ENCODE results near the gene SNX33. TPM values are rescaled to one million over a fixed set of nuclear protein-coding genes. Genes with fewer than 3 reads are reported as not detected.

SNX33 gene
- polyA plus RNA-seq, 1 donor from 2014 or later, result 0.05 TPM

- Mint-ChIP-seq H3K9me3 (no peaks in the 10 kb centered on the region), H3K27ac (peak overlapping the region in 2 of 3 donors; percentile 31 to 46), H3K36me3 (no peaks in the 10 kb centered on the region), H3K4me3 (peak overlapping the region in 3 of 4 donors; percentile 37 to 65 (median 54)), H3K27me3 (peaks cover 11% of the 10 kb centered on the region), H3K4me1 (peaks cover 7 to 10% (median 8%) of the 10 kb centered on the region in 3 donors)
These were observed 3.4 kb downstream of the SNX33 start for GRCh38 chr15:75650908-75651809.

GRCh38 chr15:75651810-75652543, 4.3 kb downstream of the SNX33 start:
- Mint-ChIP-seq H3K4me1 (peaks cover under 1 to 5% (median 2%) of the 10 kb centered on the region in 3 donors), H3K27me3 (peaks cover 9% of the 10 kb centered on the region), H3K9me3 (no peaks in the 10 kb centered on the region), H3K4me3 (peak overlapping the region in 1 of 4 donors; percentile 32), H3K27ac (peak overlapping the region in 1 of 3 donors; percentile 31), H3K36me3 (no peaks in the 10 kb centered on the region)

- no peaks in the 10 kb centered on the region for H3K9me3 Mint-ChIP-seq
- H3K4me3 Mint-ChIP-seq, result peak overlapping the region in 1 of 4 donors; percentile 65
- peaks cover 0 to 3% (median 0%) of the 10 kb centered on the region in 3 donors for H3K4me1 Mint-ChIP-seq
- peaks cover 6% of the 10 kb centered on the region for H3K27me3 Mint-ChIP-seq
- H3K27ac Mint-ChIP-seq, result no peak overlapping the region
- H3K36me3 Mint-ChIP-seq, result no peaks in the 10 kb centered on the region
These were observed 5.7 kb downstream of the SNX33 start for GRCh38 chr15:75653347-75653913.

- Mint-ChIP-seq H3K27me3 (no peaks in the 10 kb centered on the region), H3K4me3 (peak overlapping the region in 1 of 4 donors; percentile 70), H3K36me3 (no peaks in the 10 kb centered on the region), H3K4me1 (peaks cover 0 to 3% (median 0%) of the 10 kb centered on the region in 3 donors), H3K9me3 (no peaks in the 10 kb centered on the region), H3K27ac (no peak overlapping the region)
These were observed 6.6 kb downstream of the SNX33 start for GRCh38 chr15:75654201-75654907.

DNA sequence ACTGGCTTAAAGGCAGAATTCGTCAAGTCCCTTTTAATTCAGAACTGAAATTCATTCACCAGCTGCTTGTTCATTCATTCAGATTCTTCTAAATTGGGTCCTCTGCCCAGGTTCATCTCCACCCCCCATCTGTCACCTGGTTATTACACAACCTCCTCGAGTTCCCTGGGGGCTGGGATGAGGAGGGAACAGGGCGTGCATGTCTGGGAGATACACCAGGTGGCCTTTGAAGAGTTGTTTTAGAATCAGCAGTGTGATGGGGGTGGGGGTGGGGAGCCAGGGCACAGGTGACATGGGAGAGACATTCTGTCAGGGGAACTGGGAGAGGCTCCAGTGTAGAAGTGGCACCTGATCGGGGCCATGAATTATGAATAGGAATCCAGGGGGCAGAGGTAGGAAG, 8.2 kb downstream of the SNX33 start:
- H3K4me1 Mint-ChIP-seq, result peaks cover 0 to 3% (median 0%) of the 10 kb centered on the region in 3 donors
- H3K27me3 Mint-ChIP-seq, result no peaks in the 10 kb centered on the region
- no peak overlapping the region for H3K4me3 Mint-ChIP-seq
- peak overlapping the region in 1 of 3 donors; percentile 81 for H3K27ac Mint-ChIP-seq
- H3K36me3 Mint-ChIP-seq, result no peaks in the 10 kb centered on the region
- H3K9me3 Mint-ChIP-seq, result no peaks in the 10 kb centered on the region

GRCh38 chr15:75656331-75656730, 8.6 kb downstream of the SNX33 start:
- Mint-ChIP-seq H3K27ac (peak overlapping the region in 1 of 3 donors; percentile 81), H3K4me3 (no peak overlapping the region), H3K4me1 (peaks cover 0 to 3% (median 0%) of the 10 kb centered on the region in 3 donors), H3K36me3 (no peaks in the 10 kb centered on the region), H3K9me3 (no peaks in the 10 kb centered on the region), H3K27me3 (no peaks in the 10 kb centered on the region)

DNA sequence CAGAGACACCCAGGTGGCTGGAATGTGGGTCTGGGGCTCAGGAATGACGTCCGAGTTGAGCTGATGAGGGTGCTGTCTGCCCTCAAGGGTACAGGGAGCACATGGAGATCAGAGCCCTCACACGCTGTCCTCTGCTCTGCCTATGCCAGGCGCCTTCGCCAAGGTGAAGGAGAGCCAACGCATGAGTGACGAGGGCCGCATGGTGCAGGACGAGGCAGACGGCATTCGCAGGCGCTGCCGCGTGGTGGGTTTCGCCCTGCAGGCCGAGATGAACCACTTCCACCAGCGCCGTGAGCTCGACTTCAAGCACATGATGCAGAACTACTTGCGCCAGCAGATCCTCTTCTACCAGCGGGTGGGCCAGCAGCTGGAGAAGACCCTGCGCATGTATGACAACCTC, 9.1 kb downstream of the SNX33 start:
- H3K4me3 Mint-ChIP-seq, result no peak overlapping the region
- no peak overlapping the region for H3K27ac Mint-ChIP-seq
- no peaks in the 10 kb centered on the region for H3K36me3 Mint-ChIP-seq
- H3K4me1 Mint-ChIP-seq, result peaks cover 0 to 1% (median 0%) of the 10 kb centered on the region in 3 donors
- no peaks in the 10 kb centered on the region for H3K27me3 Mint-ChIP-seq
- no peaks in the 10 kb centered on the region for H3K9me3 Mint-ChIP-seq

- Mint-ChIP-seq H3K4me1 (no peaks in the 10 kb centered on the region), H3K4me3 (no peak overlapping the region), H3K36me3 (no peaks in the 10 kb centered on the region), H3K27me3 (no peaks in the 10 kb centered on the region), H3K27ac (no peak overlapping the region), H3K9me3 (no peaks in the 10 kb centered on the region)
These were observed 11.5 kb downstream of the SNX33 start for GRCh38 chr15:75659141-75659771.

DNA sequence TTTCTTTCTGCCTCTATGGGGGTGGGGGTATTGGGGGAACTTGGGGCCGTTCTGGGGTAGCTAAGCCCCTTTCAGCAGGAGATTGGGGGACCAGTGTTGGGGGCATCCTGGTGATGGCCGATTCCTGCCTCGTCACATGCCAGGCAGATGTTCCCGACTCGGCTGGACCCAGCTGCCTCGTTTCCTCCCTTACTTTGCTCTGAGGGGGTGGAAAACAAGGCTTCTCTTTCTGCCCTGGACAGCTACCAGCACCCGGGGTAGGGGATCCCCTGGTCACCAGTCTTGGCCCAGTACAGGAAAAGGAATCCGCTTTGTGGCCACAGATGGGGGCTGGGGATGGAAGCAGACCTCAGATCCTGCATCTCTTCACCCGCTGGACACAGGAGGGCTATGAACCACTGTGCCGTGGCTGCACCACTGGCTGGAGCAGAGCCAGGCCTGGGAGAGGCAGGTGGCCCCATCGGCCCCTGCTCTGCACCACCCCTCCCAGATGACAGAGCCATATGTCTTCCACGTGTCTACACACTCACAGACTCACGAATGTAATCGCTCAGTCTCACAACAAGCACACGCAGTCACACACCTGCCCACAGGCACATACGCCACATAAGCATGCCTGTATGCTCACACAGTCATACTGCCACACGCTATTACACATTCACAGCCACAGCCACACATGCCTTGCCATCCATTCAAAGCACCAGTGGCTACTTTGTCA, 12.4 kb downstream of the SNX33 start:
- H3K4me1 Mint-ChIP-seq, result no peaks in the 10 kb centered on the region
- no peaks in the 10 kb centered on the region for H3K36me3 Mint-ChIP-seq
- peaks cover 4% of the 10 kb centered on the region for H3K27me3 Mint-ChIP-seq
- no peak overlapping the region for H3K4me3 Mint-ChIP-seq
- no peaks in the 10 kb centered on the region for H3K9me3 Mint-ChIP-seq
- H3K27ac Mint-ChIP-seq, result no peak overlapping the region

DNA sequence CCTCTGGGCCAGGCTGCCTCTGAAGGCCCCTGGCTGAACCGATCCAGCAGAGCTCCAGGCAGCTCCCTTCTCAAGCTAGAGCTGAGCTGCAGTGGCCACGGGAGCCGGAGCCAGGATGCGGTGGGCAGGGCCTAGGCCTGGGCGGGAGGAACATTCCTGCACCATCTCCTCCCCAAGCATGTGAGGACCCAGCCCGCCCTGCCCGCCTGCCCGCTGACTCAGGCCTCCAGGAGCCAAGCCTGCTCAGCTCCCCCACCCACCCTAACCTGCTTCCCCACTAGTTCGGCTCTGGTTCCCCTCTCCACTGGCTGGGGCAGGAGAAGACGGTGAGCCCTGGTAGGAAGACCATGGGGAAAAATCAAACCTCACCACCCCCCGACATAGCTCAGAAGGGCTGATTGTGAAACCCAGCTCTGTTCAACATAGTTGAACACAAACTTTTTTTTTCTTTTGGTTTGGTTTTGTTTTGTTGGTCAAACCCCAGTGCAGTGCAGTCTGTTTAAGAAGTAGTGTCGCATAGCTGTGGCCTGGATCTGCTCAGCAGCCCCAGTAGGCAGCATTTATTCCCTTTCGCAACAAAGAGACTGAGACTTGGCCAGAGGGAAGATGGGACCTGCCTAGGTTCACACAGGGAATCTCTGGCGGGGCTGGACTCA, 13.5 kb downstream of the SNX33 start:
- Mint-ChIP-seq H3K4me3 (no peak overlapping the region), H3K4me1 (no peaks in the 10 kb centered on the region)

DNA sequence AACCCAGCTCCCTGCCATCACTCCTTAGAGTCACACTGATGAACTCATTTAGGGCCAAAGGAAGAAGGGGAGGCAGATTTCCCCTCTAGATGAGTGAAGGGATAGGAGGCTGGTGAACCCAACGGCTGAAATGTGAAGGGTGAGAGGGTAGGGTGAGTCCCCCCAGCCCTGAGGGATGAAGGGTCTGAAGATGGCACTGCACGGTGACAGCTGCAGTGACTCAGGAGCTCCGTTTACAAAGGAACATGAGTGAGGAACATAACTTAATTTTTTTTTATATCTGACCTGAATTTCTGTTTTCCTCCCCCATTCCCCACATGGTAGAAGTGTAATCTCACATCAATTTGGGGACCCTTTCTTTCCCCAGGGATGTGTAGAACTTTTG, 14.0 kb downstream of the SNX33 start:
- H3K27ac Mint-ChIP-seq, result no peak overlapping the region

More for the DNA sequence above, 13.5 kb downstream of the SNX33 start:
- Mint-ChIP-seq H3K9me3 (no peaks in the 10 kb centered on the region), H3K36me3 (no peaks in the 10 kb centered on the region), H3K27me3 (peaks cover 4% of the 10 kb centered on the region), H3K27ac (no peak overlapping the region)

GRCh38 chr15:75662823-75663519, 15.3 kb downstream of the SNX33 start:
- no peaks in the 10 kb centered on the region for H3K9me3 Mint-ChIP-seq
- H3K36me3 Mint-ChIP-seq, result no peaks in the 10 kb centered on the region
- H3K27me3 Mint-ChIP-seq, result peaks cover 4% of the 10 kb centered on the region
- H3K4me1 Mint-ChIP-seq, result no peaks in the 10 kb centered on the region
- H3K4me3 Mint-ChIP-seq, result no peak overlapping the region
- H3K27ac Mint-ChIP-seq, result no peak overlapping the region

More for the DNA sequence above, 14.0 kb downstream of the SNX33 start:
- no peaks in the 10 kb centered on the region for H3K36me3 Mint-ChIP-seq
- no peaks in the 10 kb centered on the region for H3K4me1 Mint-ChIP-seq
- peaks cover 4% of the 10 kb centered on the region for H3K27me3 Mint-ChIP-seq
- H3K9me3 Mint-ChIP-seq, result no peaks in the 10 kb centered on the region
- H3K4me3 Mint-ChIP-seq, result no peak overlapping the region

DNA sequence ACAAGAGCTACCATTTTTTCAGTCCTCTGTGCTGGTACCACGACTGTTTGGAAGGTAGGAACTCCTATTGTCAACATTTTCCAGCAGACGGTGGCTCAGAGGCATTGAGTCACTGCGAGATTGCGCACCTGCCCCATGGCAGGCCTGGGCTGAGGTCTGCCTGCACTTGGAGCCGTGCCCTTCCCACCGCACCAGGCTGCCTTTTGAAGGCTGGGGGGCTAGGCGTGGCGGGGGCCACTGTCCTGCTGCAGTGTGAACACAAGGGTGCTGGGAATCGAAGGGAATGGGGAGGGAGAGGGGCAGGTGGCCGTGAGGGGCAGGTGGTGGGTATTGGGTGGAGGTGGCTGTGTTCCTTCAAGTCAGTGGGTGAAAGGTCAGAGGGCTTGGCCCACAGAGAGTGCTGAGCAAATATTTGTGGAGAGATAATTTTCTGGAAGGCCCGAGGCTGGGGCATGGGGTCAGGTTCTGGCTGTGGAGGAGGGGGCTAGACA, 16.3 kb downstream of the SNX33 start:
- H3K27me3 Mint-ChIP-seq, result peaks cover 4% of the 10 kb centered on the region
- H3K27ac Mint-ChIP-seq, result no peak overlapping the region
- no peaks in the 10 kb centered on the region for H3K9me3 Mint-ChIP-seq
- H3K4me1 Mint-ChIP-seq, result no peaks in the 10 kb centered on the region
- H3K4me3 Mint-ChIP-seq, result no peak overlapping the region
- no peaks in the 10 kb centered on the region for H3K36me3 Mint-ChIP-seq

Data from IgD-negative memory B cell (primary cell).